Brain microvascular endothelial cell (primary cell): ENCODE data around the gene DEF6.
A peak's percentile ranks its signal among the peaks of the same experiment; 100 is the strongest.

Source experiments
- DNase-seq: peaks from one replicate; pipeline ENCODE4 v3.0.0-alpha.2; 2020
- H3K27ac ChIP-seq: fragments of 250-450 bp; sonication (Bioruptor Pico); 2 replicates; pipeline ENCODE4 v1.5.1; 2020; ENCODE audit warnings: mild to moderate bottlenecking, moderate library complexity
- H3K27me3 ChIP-seq: fragments of 250-450 bp; sonication (Bioruptor Pico); replicated peaks from 2 replicates; pipeline ENCODE4 v1.5.1; 2020; ENCODE audit warnings: mild to moderate bottlenecking
- H3K36me3 ChIP-seq: fragments of 250-450 bp; sonication (Bioruptor Pico); replicated peaks from 2 replicates; pipeline ENCODE4 v1.5.1; 2020; ENCODE audit warnings: mild to moderate bottlenecking
- H3K4me3 ChIP-seq: 2 replicates; pipeline ENCODE4 v1.5.1; 2011; ENCODE audit warnings: low read depth, mild to moderate bottlenecking, control low read depth, low read length, moderate library complexity
- in situ Hi-C: cut with HindIII; loops from 2 replicates; pipeline ENCODE4 v1.10.0; 2017; ENCODE audit warnings: low sequenced_read_pairs, low pct_ligation_motif_present
- TF ChIP-seq, protein P1 (sequence below): IDR thresholded peaks from 2 replicates; pipeline ENCODE4 v1.5.1; 2011; ENCODE audit warnings: low read depth, mild to moderate bottlenecking, moderate library complexity, low read length, control low read depth, inconsistent platforms; ENCODE audit errors: missing control alignments

DEF6 gene

GRCh38 chr6:35258336-35258735 lies 39.3 kb upstream of the DEF6 start:
- peak overlapping the region; percentile 80 for H3K27ac ChIP-seq
- H3K4me3 ChIP-seq: peak overlapping the region; percentile 97
- TF ChIP-seq, protein P1, sequence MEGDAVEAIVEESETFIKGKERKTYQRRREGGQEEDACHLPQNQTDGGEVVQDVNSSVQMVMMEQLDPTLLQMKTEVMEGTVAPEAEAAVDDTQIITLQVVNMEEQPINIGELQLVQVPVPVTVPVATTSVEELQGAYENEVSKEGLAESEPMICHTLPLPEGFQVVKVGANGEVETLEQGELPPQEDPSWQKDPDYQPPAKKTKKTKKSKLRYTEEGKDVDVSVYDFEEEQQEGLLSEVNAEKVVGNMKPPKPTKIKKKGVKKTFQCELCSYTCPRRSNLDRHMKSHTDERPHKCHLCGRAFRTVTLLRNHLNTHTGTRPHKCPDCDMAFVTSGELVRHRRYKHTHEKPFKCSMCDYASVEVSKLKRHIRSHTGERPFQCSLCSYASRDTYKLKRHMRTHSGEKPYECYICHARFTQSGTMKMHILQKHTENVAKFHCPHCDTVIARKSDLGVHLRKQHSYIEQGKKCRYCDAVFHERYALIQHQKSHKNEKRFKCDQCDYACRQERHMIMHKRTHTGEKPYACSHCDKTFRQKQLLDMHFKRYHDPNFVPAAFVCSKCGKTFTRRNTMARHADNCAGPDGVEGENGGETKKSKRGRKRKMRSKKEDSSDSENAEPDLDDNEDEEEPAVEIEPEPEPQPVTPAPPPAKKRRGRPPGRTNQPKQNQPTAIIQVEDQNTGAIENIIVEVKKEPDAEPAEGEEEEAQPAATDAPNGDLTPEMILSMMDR: no peak
- H3K36me3 ChIP-seq: no peaks in the 10 kb centered on the region
- no peaks in the 10 kb centered on the region for H3K27me3 ChIP-seq
- DNase-seq: no peak
- in situ Hi-C loops: no loop called here

DNA sequence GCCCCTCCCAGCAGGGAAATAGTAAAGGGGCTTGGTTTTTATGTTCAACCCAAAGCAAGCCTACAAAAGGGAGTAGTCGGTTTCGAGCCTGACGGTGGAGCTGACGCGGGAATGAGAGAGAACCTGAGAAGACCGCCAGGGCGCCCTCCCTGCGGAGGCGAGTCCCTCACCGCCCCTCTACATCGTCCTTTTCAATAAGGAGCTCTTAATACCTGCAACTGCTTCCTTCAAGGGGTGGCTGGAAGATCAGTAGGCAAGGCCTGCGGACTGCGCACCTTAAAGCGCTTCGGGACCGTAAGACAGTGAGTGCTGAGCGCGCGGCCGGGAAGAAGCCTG lies 38.8 kb upstream of the DEF6 start:
- DNase-seq: peak; percentile 50
- in situ Hi-C loops: no loop called here
- Histone ChIP-seq H3K4me3 (peak overlapping the region; percentile 97), H3K27ac (peak overlapping the region; percentile 80), H3K36me3 (no peaks in the 10 kb centered on the region), H3K27me3 (no peaks in the 10 kb centered on the region)
- TF ChIP-seq, protein P1: peak; percentile 45

DNA sequence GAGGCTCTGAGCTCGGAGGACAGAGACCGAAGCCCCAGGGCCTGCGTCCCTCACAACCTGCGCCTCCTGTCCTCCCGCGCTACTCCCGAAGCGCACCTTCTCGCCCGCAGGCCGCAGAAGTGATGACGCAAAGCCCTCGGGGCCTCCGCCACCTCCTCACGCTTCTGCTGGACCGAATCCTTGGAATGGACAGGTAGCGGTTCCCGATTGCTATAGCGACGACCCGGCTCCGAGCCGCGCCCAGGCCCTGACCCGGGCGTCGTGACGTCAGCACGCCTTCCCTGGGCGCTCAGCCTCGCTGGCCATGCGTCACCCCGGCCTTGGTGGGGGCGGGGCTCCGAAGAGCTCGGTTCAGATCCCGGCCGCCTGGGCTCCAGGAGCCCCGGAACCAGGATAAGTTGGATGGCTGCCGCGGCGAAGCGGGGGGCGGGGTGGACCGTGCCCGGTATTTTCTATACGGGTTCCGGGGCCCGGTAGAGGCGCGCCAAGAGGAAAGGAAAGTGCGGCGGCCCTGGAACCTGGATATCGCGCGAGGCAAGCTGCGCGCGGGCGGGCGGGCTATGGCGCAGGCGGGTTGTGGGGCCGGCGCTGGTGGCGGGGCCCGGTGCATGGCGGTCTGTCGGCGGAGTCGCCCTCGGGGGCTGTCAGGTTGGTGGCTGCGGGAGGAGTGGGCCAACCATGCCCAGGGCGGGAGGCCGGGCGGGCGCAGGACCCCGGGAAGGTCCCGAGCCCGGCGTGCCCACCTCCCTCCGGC lies 38.2 kb upstream of the DEF6 start, which contains the start of gene ZNF76:
Gene ZNF76, plus strand, starts transcription at position 542 of the 754 bp plus-strand sequence. CDS start 21,417 bp downstream, outside the sequence.
- H3K27me3 ChIP-seq: no peaks in the 10 kb centered on the region
- peak; percentile 96 for DNase-seq
- TF ChIP-seq, protein P1: no peak
- peak within 1 kb of the TSS; percentile 97 for H3K4me3 ChIP-seq
- peak within 1 kb of the TSS; percentile 80 for H3K27ac ChIP-seq
- no peaks in the 10 kb centered on the region for H3K36me3 ChIP-seq
- in situ Hi-C loops: no loop called here

GRCh38 chr6:35259948-35260590 lies 37.5 kb upstream of the DEF6 start:
- Histone ChIP-seq H3K27me3 (no peaks in the 10 kb centered on the region), H3K27ac (peak overlapping the region; percentile 80), H3K36me3 (no peaks in the 10 kb centered on the region), H3K4me3 (peak overlapping the region; percentile 97)
- no peak for DNase-seq
- in situ Hi-C loops: no loop called here
- TF ChIP-seq, protein P1: no peak

DNA sequence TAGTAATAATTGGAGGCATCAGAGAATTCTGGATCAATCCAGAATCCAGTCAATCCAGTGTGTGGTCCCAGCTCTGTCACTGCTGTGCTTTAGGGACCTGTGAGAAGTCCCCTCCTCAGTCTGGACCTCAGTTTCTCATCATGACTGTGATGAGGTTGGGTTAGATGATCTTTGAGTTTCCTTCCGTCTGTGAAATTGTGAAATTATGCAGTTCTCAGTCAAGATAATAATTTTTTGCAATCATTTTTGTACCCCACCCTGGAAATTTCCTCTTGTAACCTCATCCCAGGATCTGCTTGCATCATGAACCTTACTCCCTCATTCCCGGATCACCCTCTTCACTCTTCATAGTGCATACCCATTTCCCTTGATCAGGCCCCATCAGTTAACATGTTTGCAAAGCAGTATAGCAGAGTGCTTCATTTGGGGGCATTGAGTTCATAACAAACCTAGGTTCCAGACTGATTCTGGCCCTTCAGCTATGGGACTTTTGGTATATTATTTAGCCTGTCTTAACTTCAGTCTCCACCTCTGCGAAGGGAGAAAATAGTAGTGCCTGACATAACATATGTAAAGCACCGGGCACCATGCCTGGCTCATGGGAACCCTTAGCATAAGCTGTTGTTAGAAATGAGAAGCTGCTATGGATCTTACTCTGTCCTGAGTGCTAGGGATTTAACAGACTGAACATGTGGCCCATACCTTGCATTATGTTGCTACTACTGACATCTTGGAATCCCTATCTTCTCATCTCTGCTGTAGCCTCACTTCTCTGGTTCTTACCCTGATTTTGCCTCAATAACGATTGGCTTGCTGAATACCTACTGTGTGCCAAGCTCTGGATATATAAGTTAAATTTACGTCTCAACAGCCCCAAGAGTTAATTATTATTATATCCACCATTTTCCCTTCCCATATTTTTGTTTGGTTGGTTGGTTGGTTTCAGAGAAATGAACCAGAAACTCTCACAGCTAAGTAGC lies 36.7 kb upstream of the DEF6 start:
- DNase-seq: no peak
- TF ChIP-seq, protein P1: no peak
- no peaks in the 10 kb centered on the region for H3K36me3 ChIP-seq
- H3K4me3 ChIP-seq: peak overlapping the region; percentile 97
- no peaks in the 10 kb centered on the region for H3K27me3 ChIP-seq
- H3K27ac ChIP-seq: no peak overlapping the region
- in situ Hi-C loops: no loop called here
